Stimulated activated CD8-positive, alpha-beta memory T cell treated with anti-CD3 and anti-CD28 coated beads, Interleukin-4, amount 100 ng/mL, for 48 hours (primary cell): ENCODE data around the gene LRRC71.

Experiments
- DNase-seq: peaks from one replicate; pipeline ENCODE4 v3.0.0-alpha.2; 2020

The LRRC71 gene

GRCh38 chr1:156893048-156893953 is 27.1 kb upstream of the LRRC71 start, which contains the start of gene PEAR1:
Gene PEAR1, plus strand, starts transcription at chr1:156893718. Its CDS starts 10,209 bp downstream, at chr1:156903927.
- DNase-seq = no peak

- DNase-seq = no peak
Observed at GRCh38 chr1:156894001-156894400, 26.4 kb upstream of the LRRC71 start.

DNA sequence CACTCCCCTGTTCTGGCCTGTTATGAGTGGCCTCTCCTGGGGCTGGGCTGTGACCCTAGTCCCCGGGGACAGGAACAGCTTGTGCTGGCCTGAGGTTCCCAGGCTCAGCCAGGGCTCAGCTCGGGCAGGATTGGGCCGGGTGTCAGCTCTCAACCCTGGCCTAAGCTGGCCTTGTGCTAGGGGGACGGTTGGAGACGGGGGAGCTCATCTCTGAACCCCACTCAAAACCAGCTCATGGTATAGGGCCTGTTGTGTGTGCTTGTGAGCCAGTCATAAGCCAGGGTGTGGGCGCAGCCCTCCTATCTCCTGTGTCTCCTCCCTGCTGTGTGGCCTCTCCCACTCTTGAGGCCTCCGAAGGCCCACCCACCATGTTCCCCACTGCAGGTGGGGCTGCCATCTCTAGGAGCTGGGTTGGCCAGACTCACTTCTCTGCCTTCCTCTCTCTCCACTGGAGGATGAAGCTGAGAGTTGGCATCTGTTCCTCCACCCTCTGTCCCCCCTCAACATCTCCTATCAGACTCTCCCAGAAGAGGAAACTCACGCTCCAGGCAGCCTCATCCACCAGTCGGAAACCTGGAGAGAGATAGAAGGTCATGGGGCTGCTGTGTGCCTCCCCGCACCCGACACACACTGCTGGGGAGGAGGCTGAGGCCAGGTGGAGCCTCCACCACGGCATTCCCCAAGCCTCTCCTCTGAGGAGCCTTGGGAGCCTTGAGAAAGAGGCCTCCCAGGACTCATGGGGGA is 25.5 kb upstream of the LRRC71 start:
- no peak for DNase-seq

DNA sequence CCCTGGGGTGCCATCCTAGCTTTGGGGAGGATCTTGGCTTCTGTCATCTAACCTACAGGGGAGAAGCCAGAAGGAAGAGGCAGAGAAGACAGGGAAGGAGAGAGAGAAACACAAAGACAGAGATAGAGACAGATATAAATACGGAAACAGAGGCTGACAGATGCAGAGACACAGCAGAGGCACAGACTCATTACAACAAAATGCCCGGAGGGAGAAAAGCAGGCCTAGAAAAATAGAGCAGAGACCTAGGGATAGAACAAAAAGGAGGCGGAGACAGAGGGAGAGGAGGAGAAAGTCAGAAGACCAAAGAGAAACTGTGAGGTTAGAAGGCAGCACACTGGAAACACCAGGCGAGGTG is 25.0 kb upstream of the LRRC71 start:
- DNase-seq = no peak

DNA sequence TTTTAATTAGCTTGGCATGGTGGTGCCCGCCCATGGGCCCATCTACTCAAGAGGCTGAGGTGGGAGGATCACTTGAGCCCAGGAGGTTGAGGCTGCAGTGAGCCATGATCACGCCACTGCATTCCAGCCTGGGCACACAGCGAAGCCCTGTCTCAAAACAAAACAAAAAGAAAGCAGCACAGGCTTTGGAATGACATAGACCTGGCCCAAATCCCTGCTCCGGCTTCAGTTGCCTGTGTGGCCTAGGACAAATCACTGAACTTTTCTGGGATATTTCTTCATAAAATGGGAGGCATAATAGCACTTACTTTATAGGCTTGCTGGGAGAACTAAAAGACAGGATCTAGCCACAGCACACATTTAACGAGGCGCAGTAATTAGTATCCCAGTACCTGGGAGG is 24.5 kb upstream of the LRRC71 start:
- no peak for DNase-seq

- DNase-seq = no peak
Observed at GRCh38 chr1:156896490-156897033, 23.9 kb upstream of the LRRC71 start.

- no peak for DNase-seq
Observed at GRCh38 chr1:156897078-156897825, 23.2 kb upstream of the LRRC71 start.

GRCh38 chr1:156898161-156898566 is 22.3 kb upstream of the LRRC71 start:
- DNase-seq = no peak

DNA sequence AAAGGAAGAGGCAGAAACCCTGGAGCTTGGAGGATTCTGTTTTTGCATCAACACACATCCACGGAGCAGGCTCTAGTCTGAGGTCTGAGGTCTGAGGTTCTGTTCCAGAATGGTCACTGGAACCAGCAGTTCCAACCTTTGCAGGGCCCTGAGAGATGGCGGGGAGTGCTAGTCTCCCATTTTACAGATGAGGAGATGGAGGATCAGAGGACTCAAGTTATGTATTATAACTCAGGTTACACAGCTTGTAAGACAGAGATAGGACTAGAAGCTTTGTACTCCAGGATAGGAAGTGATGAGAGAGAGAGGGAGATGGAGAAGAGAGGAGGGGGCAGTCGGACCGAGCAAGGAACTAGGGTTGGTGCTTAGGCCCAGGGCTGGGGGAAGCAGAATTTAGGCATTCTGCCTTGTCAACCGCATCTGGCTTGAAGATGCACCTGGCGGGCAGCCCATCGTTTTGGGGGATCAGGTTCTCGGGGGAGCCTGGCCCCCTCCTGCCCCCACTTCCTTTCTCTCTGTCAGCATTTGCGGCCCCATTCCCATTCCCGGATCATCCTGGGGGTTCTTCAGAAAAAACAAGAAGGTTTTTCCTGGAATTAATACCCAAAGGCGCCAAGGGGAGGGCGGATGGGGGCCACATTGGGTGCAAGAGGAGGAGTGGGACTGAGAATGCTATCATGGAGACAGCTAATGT is 21.3 kb upstream of the LRRC71 start:
- no peak for DNase-seq

- no peak for DNase-seq
Observed at GRCh38 chr1:156899956-156900718, 20.3 kb upstream of the LRRC71 start.

DNA sequence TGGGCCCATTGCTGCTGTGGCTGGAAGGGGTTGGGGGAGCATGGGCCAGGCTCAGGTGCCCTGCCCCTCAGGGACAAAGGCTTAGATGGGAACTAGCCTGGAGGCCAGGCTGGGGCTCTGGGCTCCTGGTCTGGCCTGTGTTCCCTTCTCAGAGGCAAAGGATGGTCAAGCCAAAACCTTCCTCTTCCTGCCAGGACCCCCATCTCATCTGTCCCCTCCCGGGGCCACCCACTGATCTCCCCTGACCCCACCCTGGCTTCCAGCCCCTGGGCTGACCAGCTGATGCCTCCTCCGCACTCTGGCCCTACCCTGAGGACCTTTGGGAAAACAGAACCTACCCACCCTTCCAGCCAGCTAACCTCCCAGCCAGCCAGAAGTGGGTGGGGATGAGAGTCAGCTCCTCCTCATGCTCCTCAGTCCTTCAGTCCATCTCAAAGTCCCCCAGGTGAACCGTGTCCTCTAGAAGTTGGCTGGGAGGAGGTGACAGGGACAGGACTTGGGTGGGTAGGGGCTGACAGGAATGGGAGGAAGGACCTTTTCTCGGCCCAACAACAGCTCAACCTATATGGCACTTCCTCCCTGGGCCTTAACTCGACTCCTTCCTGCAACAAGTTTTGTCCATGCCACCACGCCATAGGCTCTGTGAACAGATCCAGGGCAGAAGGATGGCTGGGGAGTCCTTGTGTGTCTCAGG is 19.4 kb upstream of the LRRC71 start:
- DNase-seq = no peak

- no peak for DNase-seq
Observed at GRCh38 chr1:156901590-156901900, 18.9 kb upstream of the LRRC71 start.

GRCh38 chr1:156901966-156902915 is 18.2 kb upstream of the LRRC71 start:
- no peak for DNase-seq

- no peak for DNase-seq
Observed at GRCh38 chr1:156903328-156904091, 16.9 kb upstream of the LRRC71 start.

- DNase-seq = no peak
Observed at GRCh38 chr1:156904187-156904959, 16.1 kb upstream of the LRRC71 start.

- DNase-seq = no peak
Observed at GRCh38 chr1:156905176-156905575, 15.3 kb upstream of the LRRC71 start.

DNA sequence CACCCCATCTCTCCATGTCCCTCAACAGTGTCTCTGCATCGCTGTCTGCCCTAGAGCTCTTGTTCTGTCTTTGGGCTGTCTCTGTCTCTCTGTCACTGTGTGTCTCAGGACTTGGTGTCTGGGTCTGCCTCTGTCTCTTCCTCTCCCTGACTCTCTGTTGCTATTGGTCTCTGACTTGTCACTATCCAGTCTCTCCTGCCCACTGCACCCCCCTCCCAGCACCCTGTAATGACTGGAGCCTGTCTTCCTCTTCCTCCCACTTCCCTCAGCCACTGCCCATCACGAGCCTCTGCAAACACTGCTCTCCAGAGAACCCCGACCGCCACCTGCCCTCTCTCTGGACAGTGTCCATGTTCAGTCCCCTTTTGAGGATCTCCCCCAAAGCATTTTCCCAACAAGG is 14.8 kb upstream of the LRRC71 start:
- DNase-seq = no peak

GRCh38 chr1:156906206-156906906 is 14.1 kb upstream of the LRRC71 start:
- DNase-seq = no peak
